Erythroblast (primary cell): ENCODE measurements around the gene PRKRA.

Experiments used
- GATA1 ChIP-seq: IDR thresholded peaks from 2 replicates; pipeline ENCODE4 v1.6.1; 2011; ENCODE audit warnings: low read depth, mild to moderate bottlenecking, control low read depth, low read length, moderate library complexity
- POLR2A ChIP-seq: IDR thresholded peaks from 2 replicates; pipeline ENCODE4 v1.6.1; 2011; ENCODE audit warnings: mild to moderate bottlenecking, low read length

- TF ChIP-seq POLR2A (no peak), GATA1 (no peak)
These were observed 27.1 kb upstream of the PRKRA start for GRCh38 chr2:178478130-178478438.
